Keratinocyte (primary cell): Measurements from ENCODE around the gene ACOT7. TPM values are rescaled to one million over a fixed set of nuclear protein-coding genes. Genes with fewer than 3 reads are reported as not detected.

Experiments used
- DNase-seq: peaks from one replicate; pipeline ENCODE4 v3.0.0-alpha.2; 2011; ENCODE audit warnings: low read depth, missing footprints, low spot score
- FAIRE-seq: peaks from 2 replicates; lab custom pipeline; 2011; peaks lifted over from hg19 to GRCh38; lab: Jason Lieb, UNC
- H2AFZ ChIP-seq: 2 replicates; pipeline ENCODE4 v1.6.0; 2012; ENCODE audit warnings: low read length, control low read depth, inconsistent platforms; ENCODE audit not compliant: control insufficient read depth
- H3K27ac ChIP-seq: 2 replicates; pipeline ENCODE4 v1.5.1; 2011; ENCODE audit warnings: low read length; ENCODE audit not compliant: control insufficient read depth, insufficient read depth
- H3K27me3 ChIP-seq: 3 replicates; pipeline ENCODE4 v1.6.0; 2011; ENCODE audit warnings: low read length; ENCODE audit not compliant: control insufficient read depth, insufficient read depth; ENCODE audit errors: extremely low read depth
- H3K36me3 ChIP-seq, 2 experiments: 2 replicates in 1 of 2; 3 replicates in 1 of 2; pipeline ENCODE4 v1.5.1; 2011; ENCODE audit warnings: low read length in 2 of 2, mild to moderate bottlenecking in 1 of 2; ENCODE audit not compliant: control insufficient read depth in 2 of 2, insufficient read depth in 2 of 2; ENCODE audit errors: extremely low read depth in 1 of 2
- H3K4me1 ChIP-seq: 3 replicates; pipeline ENCODE4 v1.5.1; 2011; ENCODE audit warnings: low read length; ENCODE audit not compliant: control insufficient read depth, insufficient read depth; ENCODE audit errors: extremely low read depth
- H3K4me2 ChIP-seq: 3 replicates; pipeline ENCODE4 v1.6.0; 2011; ENCODE audit warnings: low read depth, low read length; ENCODE audit not compliant: control insufficient read depth, insufficient read depth; ENCODE audit errors: extremely low read depth
- H3K4me3 ChIP-seq, 3 experiments: fragments of 200-600 bp in 1 of 3; sonication (generic) in 1 of 3; 2 replicates in 2 of 3; 3 replicates in 1 of 3; pipeline ENCODE4 v1.5.1; 2011 to 2016; ENCODE audit warnings: low read length in 3 of 3, mild to moderate bottlenecking in 3 of 3, control low read depth in 2 of 3, inconsistent platforms in 1 of 3, low read depth in 1 of 3, mixed read lengths in 1 of 3, mixed run types in 1 of 3, moderate library complexity in 1 of 3; ENCODE audit not compliant: control insufficient read depth in 2 of 3, insufficient read depth in 2 of 3; ENCODE audit errors: extremely low read depth in 1 of 3
- H3K79me2 ChIP-seq: 2 replicates; pipeline ENCODE4 v1.6.0; 2012; ENCODE audit warnings: low read length; ENCODE audit not compliant: control insufficient read depth, insufficient read depth
- H3K9ac ChIP-seq: 3 replicates; pipeline ENCODE4 v1.6.0; 2011; ENCODE audit warnings: low read length; ENCODE audit not compliant: control insufficient read depth, insufficient read depth; ENCODE audit errors: extremely low read depth
- H3K9me1 ChIP-seq: 3 replicates; pipeline ENCODE4 v1.6.0; 2011; ENCODE audit warnings: low read length; ENCODE audit not compliant: control insufficient read depth, insufficient read depth; ENCODE audit errors: extremely low read depth
- H3K9me3 ChIP-seq: 2 replicates; pipeline ENCODE4 v1.5.1; 2012; ENCODE audit warnings: low read depth, low read length; ENCODE audit not compliant: control insufficient read depth
- H4K20me1 ChIP-seq: 3 replicates; pipeline ENCODE4 v1.6.0; 2011; ENCODE audit warnings: low read length; ENCODE audit not compliant: control insufficient read depth, insufficient read depth; ENCODE audit errors: extremely low read depth
- CTCF ChIP-seq, 3 experiments: IDR thresholded peaks in 1 of 3; conservative IDR thresholded peaks in 1 of 3; optimal IDR thresholded peaks in 1 of 3; 2 replicates in 2 of 3; 3 replicates in 1 of 3; pipeline versions ENCODE3 to v1.5.1; 2011; ENCODE audit warnings: low read length in 3 of 3, mild to moderate bottlenecking in 3 of 3, moderate library complexity in 2 of 3, control low read depth in 1 of 3, inconsistent platforms in 1 of 3; ENCODE audit not compliant: insufficient read depth in 2 of 3; ENCODE audit errors: extremely low read depth in 1 of 3
- EZH2 ChIP-seq: IDR thresholded peaks from one replicate; pipeline ENCODE4 v1.6.1; 2012; ENCODE audit warnings: inconsistent platforms, mild to moderate bottlenecking, low read length, moderate library complexity
- dilution Hi-C: fragments of 300-500 bp; cut with MboI; formaldehyde crosslinking; loops from one replicate; pipeline ENCODE4 v1.7.0; 2020; ENCODE audit warnings: low sequenced_read_pairs; ENCODE audit not compliant: extremely low pct_ligation_motif_present
- polyA plus RNA-seq, 5 experiments: library from polyadenylated mRNA; depleted of rRNA in 3 of 5; stranded (reverse) in 3 of 5; stranded (forward) in 1 of 5; unstranded in 1 of 5; fragments of >200 nt; gene quantifications; 1 replicate in 1 of 5; 2 replicates in 3 of 5; 3 replicates in 1 of 5; pipeline versions ENCODE4 v1.2.1 to v1.2.3, GENCODE V29; 2011 to 2012; ENCODE audit warnings: missing spikeins in 2 of 5, low read depth in 1 of 5, low replicate concordance in 1 of 5
- small RNA-seq, 3 experiments: library from RNA; depleted of rRNA; stranded (forward); fragments of <200 nt; gene quantifications; one replicate each; pipeline ENCODE3, GENCODE V24; 2012; ENCODE audit warnings: low read depth in 3 of 3, low replicate concordance in 1 of 3; ENCODE audit not compliant: insufficient read length in 3 of 3

The ACOT7 gene
- polyA plus RNA-seq, 1 donor (not counting 4 experiments of a cell fraction or from before 2014, with no cell fraction given) = 226 TPM

- no peak for FAIRE-seq
- H4K20me1 ChIP-seq = no peaks in the 10 kb centered on the region
- dilution Hi-C loops = no loop called here
- H3K4me1 ChIP-seq = peaks cover 14% of the 10 kb centered on the region
- H3K79me2 ChIP-seq = no peaks in the 10 kb centered on the region
- H3K4me3 ChIP-seq = no peak overlapping the region
- no peak overlapping the region for H3K9ac ChIP-seq
- no peaks in the 10 kb centered on the region for H3K9me1 ChIP-seq
- H3K4me2 ChIP-seq = no peak overlapping the region
- no peak for TF ChIP-seq EZH2
- TF ChIP-seq CTCF (optimal IDR thresholded peaks at IDR 0.05 in 1 of 3, IDR thresholded peaks at IDR 0.05 in 1 of 3, conservative IDR thresholded peaks at IDR 0.05 in 1 of 3; ENCODE audit: extremely low read depth in 1 of 3, insufficient read depth in 2 of 3, low read length in 3 of 3) = no peak
- no peaks in the 10 kb centered on the region for H3K9me3 ChIP-seq
- no peak overlapping the region for H2AFZ ChIP-seq
- no peak overlapping the region for H3K27ac ChIP-seq
- H3K27me3 ChIP-seq = no peaks in the 10 kb centered on the region
- peaks cover 4 to 14% of the 10 kb centered on the region in 2 experiments for H3K36me3 ChIP-seq
- no peak for DNase-seq
Measured at GRCh38 chr1:6218375-6219164, 175.0 kb downstream of the ACOT7 start.

Small RNA genes lying within 50 kb of the gene (small RNA-seq; reads per million reads assigned to genes)
- 0 reads per million in 3 experiments for gene MIR4252

Other genes with a start within 250 kb of the ACOT7 start
- 0.03 to 0.07 TPM (median 0.05 TPM) in 3 replicates for gene CHD5, start 213.4 kb downstream of the ACOT7 start, polyA plus RNA-seq
- 209 to 421 TPM (median 239 TPM) in 3 replicates for gene RPL22, start 194.2 kb downstream of the ACOT7 start, polyA plus RNA-seq
- gene RNF207, start 187.6 kb downstream of the ACOT7 start, polyA plus RNA-seq = 6.1 to 11.0 TPM (median 8.5 TPM) in 3 replicates
- gene ICMT, start 157.8 kb downstream of the ACOT7 start, polyA plus RNA-seq = 50.3 to 72.5 TPM (median 59.9 TPM) in 3 replicates
- gene HES3, start 149.6 kb downstream of the ACOT7 start, polyA plus RNA-seq = not detected in 3 replicates
- 7.2 to 14.2 TPM (median 11.0 TPM) in 3 replicates for gene GPR153, start 132.7 kb downstream of the ACOT7 start, polyA plus RNA-seq
- gene HES2, start 26.2 kb upstream of the ACOT7 start, polyA plus RNA-seq = 30.1 to 51.6 TPM (median 33.9 TPM) in 3 replicates
- gene ESPN, start 31.0 kb upstream of the ACOT7 start, polyA plus RNA-seq = 0.47 to 3.6 TPM (median 1.2 TPM) in 3 replicates
- 12.2 to 35.8 TPM (median 12.4 TPM) in 3 replicates for gene TNFRSF25, start 72.4 kb upstream of the ACOT7 start, polyA plus RNA-seq
- 11.8 to 27.7 TPM (median 13.4 TPM) in 3 replicates for gene PLEKHG5, start 97.9 kb upstream of the ACOT7 start, polyA plus RNA-seq
- 13.7 to 24.6 TPM (median 23.2 TPM) in 3 replicates for gene NOL9, start 160.7 kb upstream of the ACOT7 start, polyA plus RNA-seq
- gene TAS1R1, start 161.5 kb upstream of the ACOT7 start, polyA plus RNA-seq = not detected in 3 replicates
- gene ZBTB48, start 186.2 kb upstream of the ACOT7 start, polyA plus RNA-seq = 9.7 to 21.1 TPM (median 10.9 TPM) in 3 replicates
- 24.8 to 51.0 TPM (median 32.8 TPM) in 3 replicates for gene KLHL21, start 209.1 kb upstream of the ACOT7 start, polyA plus RNA-seq
- gene PHF13, start 220.0 kb upstream of the ACOT7 start, polyA plus RNA-seq = 2.4 to 8.3 TPM (median 4.5 TPM) in 3 replicates
- gene THAP3, start 231.1 kb upstream of the ACOT7 start, polyA plus RNA-seq = 5.1 to 6.0 TPM (median 5.1 TPM) in 3 replicates